Endometrial microvascular endothelial cells (primary cell): ENCODE results near the gene ABCG1. TPM values are rescaled to one million over a fixed set of nuclear protein-coding genes. Genes with fewer than 3 reads are reported as not detected.

Experiments used
- in situ Hi-C: cut with HindIII; loops from 2 replicates; pipeline ENCODE4 v1.10.0; 2017; ENCODE audit warnings: low sequenced_read_pairs, low pct_unique_long_range_greater_than_20kb; ENCODE audit errors: inconsistent ontology term
- total RNA-seq: library from RNA; depleted of rRNA; stranded (reverse); fragments of >200 nt; gene quantifications from one replicate; pipeline ENCODE4 v1.2.3, GENCODE V29; 2015; ENCODE audit errors: inconsistent ontology term

The ABCG1 gene
- total RNA-seq, 1 donor from 2014 or later, result 6.0 TPM

DNA sequence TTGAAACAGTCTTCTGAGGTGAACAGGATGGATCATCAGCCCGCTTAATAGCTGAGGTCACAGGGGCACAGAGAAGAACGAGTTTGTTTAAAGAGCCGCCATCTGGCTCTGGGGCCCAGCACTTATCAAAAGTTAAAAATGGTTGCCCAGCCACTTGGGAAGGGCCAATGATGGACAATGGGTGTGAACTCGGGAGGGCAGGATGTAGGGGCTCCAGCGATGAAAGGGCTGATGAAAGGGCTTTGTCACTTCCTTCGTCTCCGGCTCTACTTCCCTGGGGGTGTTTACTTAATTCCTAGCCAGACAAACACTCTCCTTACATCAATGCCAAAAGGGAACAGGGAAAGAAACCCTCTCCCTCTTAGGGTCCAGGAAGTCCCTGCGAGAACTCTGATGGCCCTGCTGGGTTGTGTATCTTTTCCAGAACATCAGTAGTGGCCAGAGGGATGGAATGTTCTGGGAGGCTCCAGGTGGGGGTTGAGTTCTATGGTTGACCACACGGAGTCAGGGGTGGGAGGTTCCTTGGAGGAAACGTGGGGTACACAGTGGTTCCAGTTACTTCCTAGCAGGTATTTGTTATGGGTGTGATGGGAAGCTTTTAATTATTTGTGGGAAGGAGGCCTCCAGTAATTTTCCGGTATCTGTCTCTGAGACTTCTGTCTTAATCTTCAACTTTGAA is 9.0 kb upstream of the ABCG1 start:
- in situ Hi-C loops, result no loop called here

DNA sequence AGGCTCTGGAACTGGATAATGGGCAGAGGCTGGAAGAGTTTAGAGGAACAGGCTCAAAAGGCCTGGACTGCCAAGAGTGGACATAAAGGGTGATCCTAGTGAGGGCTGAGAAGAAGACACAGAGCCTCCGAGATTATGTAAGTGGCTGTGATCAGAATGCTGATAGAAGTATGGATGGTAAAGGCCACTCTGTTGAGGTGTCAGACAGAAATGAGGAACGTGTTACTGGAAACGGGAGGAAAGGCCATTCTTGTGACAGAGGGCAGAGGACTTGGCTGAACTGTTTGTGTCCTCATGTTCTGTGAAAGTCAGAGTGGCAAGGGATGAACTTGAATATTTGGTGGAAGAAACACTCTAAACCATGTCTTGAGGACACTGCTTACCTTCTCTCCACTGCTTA is 6.7 kb upstream of the ABCG1 start:
- in situ Hi-C loops, result no loop called here

DNA sequence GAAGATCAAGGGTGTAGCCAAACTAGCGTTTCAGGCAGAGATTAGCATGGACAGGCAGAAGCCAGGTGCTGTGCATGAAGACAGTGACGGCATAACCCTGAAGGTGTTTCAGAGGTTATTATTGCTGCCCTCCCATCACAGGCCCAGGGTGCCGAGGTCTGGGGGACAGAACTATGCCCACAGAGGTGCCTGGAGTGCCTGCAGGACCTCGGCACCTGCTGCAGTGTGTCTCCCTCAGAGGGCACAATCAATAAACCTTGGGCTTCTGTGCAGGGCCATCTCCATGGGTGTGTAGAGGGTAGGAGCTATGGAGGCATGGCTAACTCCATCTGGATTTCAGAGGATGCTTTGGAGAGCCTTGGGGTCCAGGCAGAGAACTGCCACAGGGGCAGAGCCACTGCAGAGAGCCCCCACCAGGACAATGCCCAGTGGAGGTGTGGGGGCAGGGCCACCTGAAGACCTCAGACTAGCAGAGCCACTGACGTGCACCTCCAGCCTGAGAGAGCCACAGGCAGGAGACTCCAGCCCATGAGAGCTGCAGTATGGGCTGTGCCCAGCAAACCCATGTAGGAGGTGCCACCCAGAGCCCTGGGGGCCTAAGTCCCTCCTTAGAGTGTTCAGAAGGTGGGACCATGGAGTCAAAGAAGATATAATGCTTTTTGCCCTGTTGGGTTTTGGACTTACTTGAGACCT is 5.7 kb upstream of the ABCG1 start:
- in situ Hi-C loops, result no loop called here

DNA sequence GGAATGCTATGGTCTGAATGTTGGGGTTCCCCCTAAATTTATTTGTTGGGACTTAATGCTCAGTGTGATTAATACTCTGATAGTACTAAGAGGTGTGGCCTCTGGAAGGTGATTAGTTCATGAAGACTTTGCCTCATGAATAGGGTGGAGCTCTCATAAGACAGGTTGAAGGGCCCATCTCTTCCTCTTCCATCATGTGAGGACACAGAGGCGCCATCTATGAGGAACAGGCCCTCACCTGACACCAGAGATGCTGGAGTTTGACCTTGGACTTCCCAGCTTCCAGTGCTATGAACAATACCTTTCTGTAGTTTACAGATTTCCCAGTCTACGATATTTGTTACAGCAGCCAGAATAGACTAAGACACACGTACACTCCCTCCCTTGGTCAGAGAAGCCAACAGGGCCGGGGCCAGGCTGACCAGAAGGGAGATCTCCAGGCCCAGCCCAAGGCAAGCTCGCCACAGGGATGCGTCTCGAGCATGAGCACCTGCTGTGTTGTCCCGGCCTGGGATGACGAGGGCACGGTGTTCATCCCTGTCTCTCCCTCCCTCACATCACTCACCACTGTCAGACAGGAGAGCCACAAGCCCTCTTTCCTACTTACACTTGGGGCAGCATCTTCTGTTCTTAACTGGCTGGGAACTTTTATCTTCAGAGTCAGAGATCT is 4.7 kb upstream of the ABCG1 start:
- in situ Hi-C loops, result no loop called here

DNA sequence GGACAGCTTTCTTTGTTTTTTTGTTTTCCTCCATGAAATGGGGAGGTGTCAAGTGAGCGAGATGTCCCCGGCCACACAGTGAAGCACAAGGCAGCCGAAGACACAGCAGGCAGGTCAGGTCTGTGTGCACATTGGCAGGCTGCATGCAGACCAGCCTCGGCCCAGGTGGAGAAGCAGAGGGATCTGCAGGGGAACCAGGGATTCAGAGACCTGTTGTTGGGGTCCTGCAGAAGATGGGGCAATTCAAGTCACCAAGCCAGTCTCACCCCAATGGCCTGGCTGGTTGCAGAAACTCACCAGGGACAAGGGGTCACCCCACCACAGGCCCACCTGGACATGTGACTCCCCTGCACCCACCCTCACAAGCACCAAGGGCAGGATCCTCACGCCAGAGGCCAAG is 4.0 kb upstream of the ABCG1 start:
- in situ Hi-C loops, result no loop called here

DNA sequence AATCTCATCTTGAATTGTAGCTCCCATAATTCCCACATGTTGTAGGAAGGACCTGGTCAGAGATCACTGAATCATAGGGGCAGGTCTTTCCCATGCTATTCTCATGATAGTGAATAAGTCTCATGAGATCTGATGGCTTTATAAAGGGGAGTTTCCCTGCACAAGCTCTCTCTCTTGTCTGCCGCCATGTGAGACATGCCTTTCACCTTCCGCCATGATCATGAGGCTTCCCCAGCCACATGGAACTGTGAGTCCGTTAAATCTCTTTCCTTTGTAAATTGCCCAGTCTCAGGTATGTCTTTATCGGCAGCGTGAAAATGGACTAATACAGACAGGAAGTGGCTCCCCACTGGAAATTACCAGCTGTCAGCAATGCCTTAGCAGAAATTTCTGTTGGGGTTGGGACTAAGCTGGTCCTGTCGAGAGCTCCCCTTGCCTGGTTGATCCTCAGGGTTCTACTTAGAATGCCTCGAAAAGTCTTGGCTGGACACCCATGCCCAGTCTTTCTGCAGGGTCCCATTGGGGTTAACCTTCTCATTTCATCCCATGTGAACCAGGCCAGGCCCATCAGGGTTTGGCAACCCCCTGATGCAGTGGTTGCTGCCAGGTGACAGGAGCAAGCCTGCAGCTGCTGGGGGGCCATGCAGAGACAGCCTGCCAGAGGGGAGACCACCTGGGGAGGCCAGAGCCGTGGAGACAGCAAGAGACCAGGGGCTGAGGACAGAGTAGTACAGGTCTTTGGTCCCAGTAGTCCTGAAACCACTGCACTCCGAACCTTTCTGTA is 2.8 kb upstream of the ABCG1 start:
- in situ Hi-C loops, result no loop called here

DNA sequence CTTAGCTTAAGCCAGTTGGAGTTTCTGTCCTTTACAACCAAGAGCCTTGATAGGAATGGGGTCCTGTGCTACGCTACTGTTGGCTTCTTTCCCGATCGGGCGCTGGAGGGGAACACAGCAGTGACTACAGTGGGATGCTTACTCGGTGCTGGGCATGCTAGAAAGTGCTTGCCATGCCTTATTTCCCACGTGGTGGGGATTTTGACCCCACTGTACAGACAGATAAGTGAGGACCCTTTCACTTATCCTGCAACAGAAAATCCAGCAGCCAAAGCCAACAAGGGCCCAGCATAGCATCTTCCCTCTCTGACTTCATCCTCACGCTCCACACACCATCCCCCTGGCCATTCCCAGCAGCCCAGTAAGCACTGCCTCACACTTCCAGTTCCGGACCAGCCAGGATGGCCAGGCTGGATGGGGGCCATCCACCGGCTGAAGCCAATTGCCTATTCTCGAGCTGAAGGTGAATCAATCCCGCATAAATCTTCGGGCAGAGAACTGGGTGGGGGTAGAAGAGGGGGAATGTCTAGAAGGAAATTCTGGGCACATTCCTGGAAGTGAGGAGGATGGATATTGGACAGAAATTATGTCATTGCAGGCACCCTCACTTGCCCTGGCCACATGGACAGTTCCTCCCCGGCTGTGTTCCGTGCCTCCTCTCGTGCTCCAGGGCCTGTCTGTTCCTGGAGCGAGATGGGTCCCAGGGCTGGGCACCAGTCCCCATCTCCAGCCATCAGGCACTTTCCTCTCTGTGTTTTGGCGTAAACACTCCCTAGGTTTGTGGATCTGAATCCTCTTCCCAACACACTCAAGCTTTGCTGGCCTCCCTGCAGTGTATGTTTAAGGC is 2.0 kb upstream of the ABCG1 start:
- in situ Hi-C loops, result no loop called here

DNA sequence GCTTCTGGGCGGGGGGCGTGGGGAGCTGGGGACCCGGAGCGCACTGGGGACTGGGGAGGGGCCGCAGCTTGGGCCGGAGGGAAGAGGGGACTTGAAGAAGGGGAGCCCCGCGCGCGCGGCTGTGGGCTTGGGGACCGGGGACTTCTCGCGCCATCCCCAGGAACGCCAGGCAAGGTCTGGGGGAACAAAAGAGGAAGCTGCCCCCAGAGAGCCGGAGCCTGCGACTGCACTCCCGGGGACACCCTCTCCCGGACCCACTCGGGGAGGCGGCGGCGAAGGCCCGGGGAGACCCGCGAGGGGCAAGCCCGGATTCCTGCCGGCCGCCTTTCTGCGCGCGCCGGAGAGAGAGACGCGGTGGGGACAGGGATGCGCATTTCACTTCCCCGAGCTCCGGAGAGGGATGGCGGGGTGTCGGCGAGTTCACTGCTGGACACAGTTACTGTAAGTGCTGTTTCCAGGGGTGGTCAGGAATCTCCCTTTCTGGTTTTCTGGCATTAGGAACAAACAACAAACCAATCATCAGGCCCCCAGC is 732 bp downstream of the ABCG1 start:
- in situ Hi-C loops, result no loop called here

DNA sequence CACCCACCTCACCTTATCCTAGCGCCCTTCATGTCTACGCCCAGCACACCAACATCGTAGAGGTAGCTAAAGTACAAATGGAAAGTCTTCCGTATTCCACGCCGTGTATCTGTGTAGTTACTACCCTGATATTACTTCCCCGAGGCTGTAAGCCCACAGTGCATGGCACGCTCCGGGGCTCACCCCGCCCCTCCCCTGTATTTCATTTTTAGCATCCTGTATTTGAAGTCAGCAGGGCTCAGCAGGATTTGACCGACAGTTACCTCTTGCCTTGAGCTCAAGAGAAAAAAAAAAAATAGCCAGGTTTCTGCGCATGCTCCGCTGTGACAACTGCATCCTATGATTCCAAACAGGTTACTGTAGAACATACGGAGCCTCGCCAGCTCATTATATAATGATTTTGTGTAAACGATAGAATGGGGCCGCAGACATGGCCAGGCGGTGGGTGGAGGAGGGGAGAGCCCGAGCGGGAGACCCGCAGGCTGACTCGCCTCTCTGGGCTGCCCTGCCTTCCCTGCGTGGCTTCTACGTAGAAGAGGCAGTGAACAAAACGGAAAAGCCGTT is 1.3 kb downstream of the ABCG1 start:
- in situ Hi-C loops, result no loop called here

DNA sequence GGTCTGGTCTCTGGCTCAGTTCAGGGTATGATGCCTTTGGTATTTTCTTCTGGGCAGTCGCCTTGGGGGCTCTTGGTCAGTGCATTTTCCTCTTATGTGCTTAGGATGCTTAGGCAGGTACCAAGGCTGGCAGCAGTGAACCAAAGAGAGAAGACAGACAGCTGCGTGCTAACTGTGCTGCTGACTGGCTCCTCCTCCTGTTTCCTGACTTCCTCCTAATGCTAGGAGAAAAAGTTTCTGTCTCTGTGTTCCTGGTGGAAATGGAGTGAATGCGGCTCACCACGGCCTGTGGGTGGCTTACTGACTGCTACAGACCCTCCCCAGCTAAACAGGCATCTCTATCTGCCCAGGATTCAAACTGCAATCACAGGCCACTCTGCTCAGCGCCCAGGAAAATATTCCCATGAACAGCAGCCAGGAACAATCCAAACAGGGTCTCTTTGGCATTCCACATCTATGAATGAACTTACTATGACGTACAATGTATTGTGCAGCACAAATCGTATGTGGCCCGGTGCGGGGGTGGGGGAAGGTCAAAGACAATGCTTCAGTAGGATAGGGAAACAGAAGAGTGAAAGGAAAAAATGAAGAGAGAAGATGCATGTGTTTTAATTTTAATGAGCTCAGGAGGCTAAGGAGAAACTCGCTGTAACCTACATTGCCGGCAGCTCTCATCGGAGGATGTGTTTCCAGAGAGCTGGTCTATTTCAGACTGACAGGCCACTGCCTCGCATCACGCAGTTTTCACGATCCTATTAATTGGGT is 2.8 kb downstream of the ABCG1 start:
- in situ Hi-C loops, result no loop called here

DNA sequence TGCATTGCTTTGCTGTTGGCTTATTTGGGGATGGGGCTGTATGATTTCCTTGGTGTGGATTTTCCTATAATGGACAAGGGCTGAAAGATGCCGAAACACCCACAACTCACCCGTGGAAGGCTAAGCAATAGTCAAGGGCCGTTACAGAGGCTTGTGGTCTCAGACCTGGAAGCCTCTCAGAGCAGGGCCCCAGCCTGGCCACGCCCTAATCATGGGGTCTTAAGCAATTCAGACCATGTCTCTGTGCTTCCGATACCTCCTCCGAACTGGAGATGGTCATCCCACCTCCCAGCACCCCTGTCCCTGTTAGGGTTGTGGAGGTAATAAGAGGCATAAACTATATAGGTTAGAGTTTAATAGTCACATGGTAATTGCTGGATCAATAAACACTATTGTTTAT is 3.4 kb downstream of the ABCG1 start:
- in situ Hi-C loops, result no loop called here

DNA sequence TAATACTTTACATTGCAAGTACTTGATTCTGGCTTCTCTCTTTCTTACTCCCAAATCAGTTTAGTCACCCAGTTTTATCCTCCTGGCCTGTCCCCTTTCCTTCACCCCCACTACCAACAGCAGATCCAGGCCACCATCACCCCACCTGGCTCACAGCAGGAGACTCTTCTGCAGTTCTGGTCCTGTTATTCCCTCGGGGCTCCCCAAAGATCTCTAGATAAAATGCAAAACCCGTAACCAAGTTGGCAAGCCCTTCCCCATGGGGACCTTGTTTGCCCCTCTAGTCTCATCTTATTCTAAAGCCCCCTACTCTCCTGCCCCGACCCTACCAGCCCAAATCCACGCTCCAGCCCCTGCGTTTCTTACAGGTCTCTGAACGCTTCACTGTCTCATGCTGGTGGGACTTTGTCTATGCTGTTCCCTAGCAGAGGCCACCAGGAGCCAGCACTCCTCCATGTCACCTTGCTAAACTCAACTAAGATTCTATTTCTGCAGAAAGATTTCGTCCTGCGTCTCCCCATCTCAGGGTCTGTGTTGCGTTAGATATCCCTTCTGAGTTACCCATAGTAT is 4.0 kb downstream of the ABCG1 start:
- in situ Hi-C loops, result no loop called here

DNA sequence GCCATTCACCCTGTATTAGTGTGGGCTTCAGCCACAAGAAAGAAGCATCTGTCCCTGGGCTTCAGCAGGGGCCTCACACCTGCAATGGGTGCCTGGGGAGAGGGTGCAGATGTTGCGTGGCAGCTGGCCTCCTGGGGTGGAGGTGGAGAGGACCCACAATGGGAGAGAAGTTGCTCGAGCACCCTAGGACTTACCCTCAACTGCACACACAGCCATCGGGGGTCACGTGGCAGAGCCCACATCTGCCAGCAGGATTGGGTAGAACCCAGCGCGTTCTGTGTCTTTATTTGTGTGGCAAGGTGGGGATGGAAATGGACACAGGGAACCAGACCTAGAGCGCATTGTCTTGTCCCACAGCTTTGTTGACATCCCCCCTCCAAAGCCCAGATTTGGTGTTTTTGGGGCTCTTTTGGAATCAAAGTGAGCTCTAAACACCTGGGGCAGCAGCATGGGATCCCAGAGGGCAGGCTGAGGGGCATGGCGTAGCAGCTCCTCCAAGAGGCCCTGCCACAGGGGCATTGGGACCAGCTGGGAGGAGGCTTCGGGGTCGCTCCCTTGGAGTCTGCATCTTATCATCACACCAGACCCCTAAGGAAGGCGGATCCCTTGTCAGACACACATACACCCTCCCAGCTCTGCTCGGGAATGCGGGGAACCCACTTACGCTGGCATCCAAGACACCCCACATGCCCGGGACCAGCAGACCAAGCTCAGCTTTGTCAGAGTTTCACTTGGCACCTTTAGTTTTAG is 5.1 kb downstream of the ABCG1 start:
- in situ Hi-C loops, result no loop called here

DNA sequence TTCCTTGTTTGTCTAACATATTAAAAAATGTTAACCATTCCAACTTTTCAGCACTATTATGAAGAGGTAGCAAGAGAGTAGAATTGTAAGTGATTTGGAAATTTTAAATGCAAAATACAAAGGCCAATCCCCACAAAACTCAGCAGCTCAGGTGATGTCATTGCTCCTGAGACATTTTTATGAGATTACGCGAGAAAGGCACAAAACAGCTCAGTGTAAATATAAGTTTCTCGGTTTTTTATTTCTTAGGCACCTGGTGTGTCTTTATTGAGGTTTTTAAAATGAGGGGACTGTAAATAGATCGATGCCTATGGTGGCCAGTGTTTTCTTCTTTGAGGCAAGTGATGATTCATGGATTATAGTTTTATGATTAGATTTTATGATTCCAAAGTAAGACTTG is 6.1 kb downstream of the ABCG1 start:
- in situ Hi-C loops, result no loop called here

DNA sequence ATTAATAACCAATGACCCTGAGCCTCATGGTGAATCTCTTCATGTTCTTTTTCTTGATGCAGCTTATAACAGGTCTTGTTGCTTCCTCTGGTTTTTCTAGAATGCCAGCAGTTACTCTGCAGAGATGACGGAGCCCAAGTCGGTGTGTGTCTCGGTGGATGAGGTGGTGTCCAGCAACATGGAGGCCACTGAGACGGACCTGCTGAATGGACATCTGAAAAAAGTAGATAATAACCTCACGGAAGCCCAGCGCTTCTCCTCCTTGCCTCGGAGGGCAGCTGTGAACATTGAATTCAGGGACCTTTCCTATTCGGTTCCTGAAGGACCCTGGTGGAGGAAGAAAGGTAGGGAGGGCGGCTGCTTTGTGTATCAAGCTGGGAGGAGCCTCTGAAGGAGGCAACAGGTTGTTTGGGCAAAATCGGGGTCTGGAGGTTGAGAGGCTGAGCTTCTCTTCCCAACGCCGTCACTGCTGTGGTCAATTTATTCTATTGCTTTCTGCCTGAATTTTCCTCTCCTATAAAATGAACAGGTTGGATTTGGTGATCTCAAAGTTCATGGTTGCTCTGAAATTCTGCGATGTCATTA is 6.7 kb downstream of the ABCG1 start:
- in situ Hi-C loops, result no loop called here

DNA sequence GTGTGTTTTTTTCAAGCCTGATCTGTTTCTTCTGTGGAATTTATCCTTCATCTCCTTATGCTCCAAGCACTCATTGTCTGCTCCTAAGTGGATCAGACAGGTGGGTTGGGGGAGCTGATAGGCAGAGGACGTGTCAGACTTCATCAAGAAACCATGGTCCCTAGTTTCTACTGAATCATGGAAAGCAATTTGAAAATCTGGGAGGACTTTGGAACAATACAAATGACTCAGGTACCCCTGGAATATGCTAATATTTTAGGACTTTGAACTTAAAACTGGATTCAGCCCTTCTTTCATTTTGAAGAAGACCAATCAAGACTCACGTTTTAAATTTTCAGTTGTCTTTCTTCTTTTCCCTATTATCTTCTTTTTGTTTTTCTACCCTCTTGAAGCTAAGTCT is 7.7 kb downstream of the ABCG1 start:
- in situ Hi-C loops, result no loop called here
